ENCODE data around the gene OMP. TPM values are rescaled to one million over a fixed set of nuclear protein-coding genes. Genes with fewer than 3 reads are reported as not detected.

The OMP gene
- total RNA-seq, 1 experiment from 2014 or later, result not detected

GRCh38 chr11:77069336-77069968 is 33.2 kb upstream of the OMP start:
- intact Hi-C loops (cut with micrococcal nuclease), result no loop called here
- BruUV-seq (replicated peaks), result no TSS peak
- POLR2A ChIA-PET, result no interaction called here
- H3K4me3 Mint-ChIP-seq (ENCODE audit: unreplicated experiment), result no peak overlapping the region
- peaks cover 11% of the 10 kb centered on the region for H3K4me1 Mint-ChIP-seq (ENCODE audit: insufficient read depth, unreplicated experiment)
- TF ChIP-seq CTCF (IDR thresholded peaks at IDR 0.05; ENCODE audit: unreplicated experiment), result no peak
- H3K36me3 Mint-ChIP-seq (ENCODE audit: insufficient read depth, unreplicated experiment), result peaks cover 5% of the 10 kb centered on the region
- H3K27ac Mint-ChIP-seq (ENCODE audit: low read depth, unreplicated experiment), result no peak overlapping the region
- DNase-seq (ENCODE audit: unreplicated experiment), result no peak
- no peaks in the 10 kb centered on the region for H3K9me3 Mint-ChIP-seq (ENCODE audit: unreplicated experiment)
- CTCF ChIA-PET, result interaction anchor here (1.3 kb wide), 1 partner anchor 22 kb away, joined by 3 read pairs; no protein-coding TSS in a partner anchor
- no peaks in the 10 kb centered on the region for H3K27me3 Mint-ChIP-seq (ENCODE audit: insufficient read depth, unreplicated experiment)

DNA sequence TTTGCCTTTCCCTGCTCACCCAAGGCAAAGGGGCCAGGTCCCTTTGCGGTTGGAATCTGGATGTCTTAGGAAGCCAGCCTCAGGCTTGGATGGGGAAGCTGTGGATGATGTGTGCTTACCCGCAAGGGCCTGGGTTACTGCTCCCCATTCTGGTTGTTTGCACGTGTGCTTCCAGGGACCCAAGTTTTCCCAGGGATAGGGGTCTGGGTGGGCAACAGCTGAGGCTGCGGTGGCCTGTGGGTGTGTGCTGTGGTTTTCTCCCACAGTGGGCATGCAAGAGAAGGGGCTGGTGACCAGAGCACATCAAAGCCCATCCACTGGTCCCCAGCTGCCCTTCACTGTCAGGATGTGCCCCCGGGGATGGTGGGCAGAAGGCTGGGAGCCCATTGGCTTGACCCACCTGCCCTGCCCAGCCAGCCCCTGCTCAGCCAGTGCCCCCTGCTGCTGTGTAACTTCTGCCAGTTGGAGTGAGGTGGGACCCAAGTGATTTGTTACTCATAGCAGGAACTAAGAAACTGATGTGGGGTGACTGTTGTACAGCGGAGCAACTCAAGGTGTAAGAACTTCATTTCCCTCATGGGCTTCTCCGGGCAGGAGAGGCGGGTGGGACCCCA is 32.6 kb upstream of the OMP start:
- H3K9me3 Mint-ChIP-seq (ENCODE audit: unreplicated experiment), result no peaks in the 10 kb centered on the region
- TF ChIP-seq CTCF (IDR thresholded peaks at IDR 0.05; ENCODE audit: unreplicated experiment), result no peak
- H3K27ac Mint-ChIP-seq (ENCODE audit: low read depth, unreplicated experiment), result no peak overlapping the region
- CTCF ChIA-PET, result interaction anchor here (0.6 to 1.3 kb wide), 2 partner anchors 21 to 694 kb away, joined by 3 read pairs; no protein-coding TSS in a partner anchor
- no peaks in the 10 kb centered on the region for H3K27me3 Mint-ChIP-seq (ENCODE audit: insufficient read depth, unreplicated experiment)
- DNase-seq (ENCODE audit: unreplicated experiment), result no peak
- intact Hi-C loops (cut with micrococcal nuclease), result no loop called here
- H3K4me1 Mint-ChIP-seq (ENCODE audit: insufficient read depth, unreplicated experiment), result peaks cover 11% of the 10 kb centered on the region
- H3K4me3 Mint-ChIP-seq (ENCODE audit: unreplicated experiment), result no peak overlapping the region
- no TSS peak for BruUV-seq (replicated peaks)
- POLR2A ChIA-PET, result no interaction called here
- H3K36me3 Mint-ChIP-seq (ENCODE audit: insufficient read depth, unreplicated experiment), result peaks cover 5% of the 10 kb centered on the region

DNA sequence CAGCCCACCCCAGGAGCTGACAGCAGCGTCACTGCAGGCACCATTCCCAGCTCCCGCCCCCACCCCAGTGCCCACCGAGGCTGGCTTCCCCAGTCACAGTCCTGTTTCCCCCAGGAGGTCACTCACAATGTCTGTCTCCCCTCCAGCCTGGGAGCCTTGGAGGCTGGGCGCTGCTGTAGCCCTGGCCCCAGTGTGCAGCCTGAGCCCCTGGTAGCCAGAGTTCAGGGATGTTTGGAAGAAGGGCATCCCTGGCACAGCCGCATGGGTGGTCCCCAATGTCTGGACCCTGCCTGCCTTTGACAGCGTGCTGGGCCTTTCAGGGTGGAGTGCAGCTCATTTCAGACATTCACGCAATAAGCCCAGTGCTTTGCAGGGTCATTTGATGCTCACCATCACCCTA is 31.6 kb upstream of the OMP start:
- Mint-ChIP-seq H3K27me3 (ENCODE audit: insufficient read depth, unreplicated experiment) (no peaks in the 10 kb centered on the region), H3K4me3 (ENCODE audit: unreplicated experiment) (no peak overlapping the region), H3K4me1 (ENCODE audit: insufficient read depth, unreplicated experiment) (peaks cover 11% of the 10 kb centered on the region), H3K27ac (ENCODE audit: low read depth, unreplicated experiment) (no peak overlapping the region), H3K36me3 (ENCODE audit: insufficient read depth, unreplicated experiment) (peaks cover 5% of the 10 kb centered on the region), H3K9me3 (ENCODE audit: unreplicated experiment) (no peaks in the 10 kb centered on the region)
- BruUV-seq (replicated peaks), result no TSS peak
- intact Hi-C loops (cut with micrococcal nuclease), result no loop called here
- POLR2A ChIA-PET, result no interaction called here
- CTCF ChIA-PET, result no interaction called here
- no peak for DNase-seq (ENCODE audit: unreplicated experiment)
- TF ChIP-seq CTCF (IDR thresholded peaks at IDR 0.05; ENCODE audit: unreplicated experiment), result no peak

DNA sequence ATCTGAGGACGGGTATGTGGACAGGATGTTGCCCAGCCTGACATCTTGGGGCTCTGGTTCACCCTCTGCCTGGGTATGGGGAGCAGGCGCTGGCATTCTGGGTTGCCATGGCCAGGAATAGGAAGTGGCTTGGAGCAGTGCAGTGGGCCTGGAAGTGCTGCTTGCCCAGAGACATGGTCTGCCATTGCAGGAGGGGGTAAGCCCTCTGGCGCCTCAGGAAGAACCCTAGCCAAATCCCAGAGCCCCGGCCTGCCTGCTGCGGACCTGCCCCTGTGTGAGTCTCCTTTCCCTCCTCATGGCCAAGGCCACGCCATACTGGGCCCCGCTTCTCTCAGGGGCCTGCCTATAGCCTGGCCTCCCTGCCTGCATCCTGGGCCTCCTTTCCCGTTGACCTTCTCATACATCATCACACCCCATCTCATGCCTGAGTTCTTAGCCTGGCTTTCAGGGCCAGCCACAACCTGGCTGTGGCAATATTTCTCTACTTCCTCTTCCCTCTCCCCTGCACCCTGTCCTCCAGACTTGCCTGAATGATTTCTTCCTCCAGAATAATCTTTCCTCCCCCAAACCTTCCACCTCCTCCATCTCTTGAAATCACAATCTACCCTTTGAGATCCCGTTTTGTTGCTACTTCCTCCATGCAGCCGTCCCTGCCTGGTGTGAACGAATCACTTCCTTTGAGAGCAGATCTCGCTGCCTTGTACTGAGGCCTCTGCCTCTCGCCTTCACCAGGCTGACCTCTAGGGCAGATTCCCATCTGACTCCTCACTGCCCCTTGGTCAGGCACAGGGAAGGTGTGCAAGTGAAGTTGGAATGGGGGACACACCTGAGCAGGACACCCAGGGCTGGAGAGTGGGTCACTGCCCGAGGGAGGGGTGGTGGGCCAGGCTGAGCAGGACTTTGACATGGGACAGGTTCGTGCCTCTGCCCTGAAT is 30.7 kb upstream of the OMP start:
- no peak for TF ChIP-seq CTCF (IDR thresholded peaks at IDR 0.05; ENCODE audit: unreplicated experiment)
- POLR2A ChIA-PET, result interaction anchor here (0.6 kb wide), 1 partner anchor 17 kb away, joined by 3 read pairs; no protein-coding TSS in a partner anchor
- no peak for DNase-seq (ENCODE audit: unreplicated experiment)
- H3K4me3 Mint-ChIP-seq (ENCODE audit: unreplicated experiment), result no peak overlapping the region
- H3K27me3 Mint-ChIP-seq (ENCODE audit: insufficient read depth, unreplicated experiment), result no peaks in the 10 kb centered on the region
- intact Hi-C loops (cut with micrococcal nuclease), result no loop called here
- no peak overlapping the region for H3K27ac Mint-ChIP-seq (ENCODE audit: low read depth, unreplicated experiment)
- CTCF ChIA-PET, result interaction anchor here (1.0 to 1.8 kb wide), 3 partner anchors 19 to 270 kb away, joined by 3 to 10 read pairs (median 3); no protein-coding TSS in a partner anchor
- peaks cover 11% of the 10 kb centered on the region for H3K4me1 Mint-ChIP-seq (ENCODE audit: insufficient read depth, unreplicated experiment)
- H3K9me3 Mint-ChIP-seq (ENCODE audit: unreplicated experiment), result no peaks in the 10 kb centered on the region
- BruUV-seq (replicated peaks), result no TSS peak
- H3K36me3 Mint-ChIP-seq (ENCODE audit: insufficient read depth, unreplicated experiment), result peaks cover 5% of the 10 kb centered on the region

Data from MCF 10A (cell line).